NT2/D1 (cell line): Measurements from ENCODE around the gene ARGLU1.

Experiments used
- SUZ12 ChIP-seq: IDR thresholded peaks from 2 replicates; pipeline ENCODE4 v1.6.1; 2011; ENCODE audit not compliant: insufficient read length, insufficient read depth; ENCODE audit errors: extremely low read depth
- ZNF274 ChIP-seq: IDR thresholded peaks from 2 replicates; pipeline ENCODE4 v1.6.1; 2011; ENCODE audit warnings: mild to moderate bottlenecking, low read depth, low read length

GRCh38 chr13:106503730-106504453 lies 64.0 kb downstream of the ARGLU1 start:
- TF ChIP-seq ZNF274 (no peak), SUZ12 (no peak)
